HG03469 (cell line): ENCODE data around the gene EIF4E3.

ENCODE experiments used
- ATAC-seq: cut with Tn5 transposase; IDR thresholded peaks from one replicate; pipeline ENCODE4 v1.9.1; 2021; ENCODE audit warnings: mild to moderate bottlenecking, moderate library complexity, moderate number of reproducible peaks; ENCODE audit not compliant: unreplicated experiment

The EIF4E3 gene

DNA sequence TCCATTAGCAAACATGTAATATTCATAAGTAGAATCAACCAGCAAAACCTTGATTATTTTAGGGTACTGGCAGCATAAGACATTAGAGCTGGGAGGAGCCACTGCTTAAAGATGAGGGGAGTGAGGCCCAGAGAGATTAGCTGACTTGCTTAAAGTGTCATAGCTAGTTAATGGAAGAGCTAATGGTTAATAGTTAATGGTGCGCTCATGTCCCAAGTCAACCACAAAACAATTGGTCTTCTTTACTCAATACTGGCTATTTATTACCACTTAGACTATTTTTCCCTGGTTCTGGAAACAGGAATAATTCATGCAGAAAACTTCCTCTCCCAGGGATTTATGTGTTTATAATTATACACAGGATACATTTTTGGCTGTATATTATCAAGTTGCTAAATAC lies 33.1 kb downstream of the EIF4E3 start:
- ATAC-seq, result no peak

- no peak for ATAC-seq
Observed at GRCh38 chr3:71690341-71690841, 34.8 kb downstream of the EIF4E3 start.

DNA sequence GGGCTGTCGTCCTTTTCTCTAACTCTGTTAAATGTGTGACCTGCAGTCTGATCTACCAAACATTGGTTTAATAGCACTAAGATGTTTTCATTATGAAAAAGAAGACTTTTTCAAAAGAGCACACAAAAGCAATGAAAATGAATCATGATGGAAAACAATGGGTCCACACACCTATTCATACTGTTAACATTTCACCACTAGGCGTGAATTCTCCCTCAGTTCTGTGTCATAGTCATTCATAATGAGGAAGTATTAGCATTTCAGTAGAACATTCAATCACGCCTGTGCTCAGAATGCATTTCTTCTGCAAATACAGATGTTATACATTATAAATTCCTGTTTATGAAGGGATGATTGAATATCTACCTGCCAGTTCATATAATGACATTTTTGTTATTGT lies 35.9 kb downstream of the EIF4E3 start:
- ATAC-seq, result no peak

GRCh38 chr3:71688121-71688520 lies 37.1 kb downstream of the EIF4E3 start:
- ATAC-seq, result no peak

DNA sequence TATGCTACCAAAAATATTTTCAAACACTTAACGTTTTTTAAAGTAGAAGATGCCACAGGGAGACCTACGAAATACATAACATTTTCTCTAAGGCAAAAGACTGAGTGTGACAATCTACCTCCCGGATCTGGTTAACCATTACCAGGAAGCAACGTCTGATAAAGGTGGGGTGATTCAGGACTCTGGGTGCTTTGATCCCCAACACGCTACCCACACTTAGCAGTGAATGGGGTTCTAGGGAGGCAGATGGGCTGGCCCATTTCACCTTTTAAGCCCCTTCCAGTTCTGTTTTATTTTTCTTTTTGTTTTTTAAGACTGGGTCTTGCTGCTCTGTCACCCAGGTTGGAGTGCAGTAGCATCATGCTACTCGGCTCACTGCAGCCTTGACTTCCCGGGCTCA lies 39.5 kb downstream of the EIF4E3 start:
- ATAC-seq, result no peak

DNA sequence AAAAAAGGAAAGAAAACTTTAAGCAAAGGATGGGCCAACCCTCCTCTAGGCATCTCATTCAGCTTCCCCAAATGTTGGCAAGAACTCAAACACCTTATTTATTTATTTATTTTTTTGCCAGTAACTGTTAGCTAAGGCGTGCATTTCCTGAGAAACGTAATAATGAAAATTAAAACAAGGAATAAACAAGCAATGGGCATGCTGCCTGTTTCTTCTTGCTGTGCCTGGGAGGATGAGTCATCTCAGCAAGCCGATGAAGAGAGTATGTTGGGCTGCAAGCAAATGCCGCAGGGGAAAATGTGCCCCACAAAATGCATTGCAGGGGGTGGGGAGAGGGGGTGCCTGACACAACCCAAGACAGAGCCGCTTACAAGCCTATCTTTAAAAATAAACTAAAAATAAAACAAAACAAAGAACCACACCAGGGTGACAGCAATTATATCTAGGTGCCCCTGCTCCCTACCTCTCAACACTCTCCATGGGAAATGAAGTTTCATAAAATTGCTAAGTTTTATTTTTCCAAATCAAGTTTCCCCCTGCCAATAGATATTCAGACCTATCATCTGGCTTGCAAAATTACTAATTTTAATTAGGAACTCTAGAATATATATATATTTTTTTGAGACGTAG lies 40.3 kb downstream of the EIF4E3 start:
- ATAC-seq, result no peak

DNA sequence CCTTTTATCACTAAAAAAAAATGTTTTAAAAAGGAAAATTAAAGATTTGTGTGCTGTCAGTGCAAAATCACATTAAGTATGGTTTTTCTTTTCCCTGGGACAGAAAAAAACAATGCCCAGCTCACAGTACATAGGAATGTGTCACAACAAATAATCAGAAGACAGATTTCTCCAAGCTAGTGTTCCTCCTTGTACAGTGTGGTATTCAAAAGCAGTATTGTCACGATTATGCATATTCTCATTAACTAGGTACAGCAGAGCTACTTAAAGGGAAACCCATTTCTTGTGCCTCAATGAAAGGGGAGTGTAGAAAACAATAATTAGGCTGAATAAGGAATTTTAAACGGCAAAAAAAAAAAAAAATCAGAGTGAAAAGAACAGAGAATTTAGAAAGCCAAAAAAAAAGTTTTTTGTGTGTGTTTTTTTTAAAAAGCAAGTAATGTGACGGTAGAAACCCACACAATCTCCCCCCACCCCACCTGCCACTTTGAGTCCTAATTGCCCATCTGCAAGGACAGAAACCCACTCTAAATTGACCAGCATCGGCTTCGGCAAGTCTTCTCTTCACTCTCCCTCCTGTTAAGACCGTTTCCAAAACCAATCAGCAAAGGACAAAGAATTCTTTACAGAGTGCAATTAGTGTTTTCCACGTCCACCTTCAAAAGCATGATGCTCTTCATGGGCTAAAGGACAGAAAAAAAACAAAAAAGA lies 41.0 kb downstream of the EIF4E3 start:
- no peak for ATAC-seq

- no peak for ATAC-seq
Observed at GRCh38 chr3:71681224-71681668, 44.0 kb downstream of the EIF4E3 start.

DNA sequence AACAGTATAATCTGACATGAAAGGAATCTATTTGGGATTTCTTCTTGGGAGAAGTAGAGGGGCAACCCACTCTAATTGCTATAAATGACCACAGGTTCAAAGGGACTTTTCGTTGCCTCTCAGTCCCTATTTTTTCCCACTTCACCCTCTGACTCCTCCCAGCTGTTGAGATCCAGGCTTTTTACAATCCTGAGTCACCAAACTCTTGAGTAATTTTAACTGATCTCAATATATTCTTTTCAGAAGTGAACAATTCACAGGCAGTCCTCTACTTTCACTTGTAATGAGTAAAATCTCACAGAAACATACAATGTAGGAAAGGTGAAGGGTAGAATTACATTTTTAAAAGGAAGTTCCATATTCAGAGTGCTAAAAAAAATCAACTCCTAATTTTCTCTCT lies 44.6 kb downstream of the EIF4E3 start:
- no peak for ATAC-seq

GRCh38 chr3:71676931-71677330 lies 48.3 kb downstream of the EIF4E3 start:
- ATAC-seq, result no peak

DNA sequence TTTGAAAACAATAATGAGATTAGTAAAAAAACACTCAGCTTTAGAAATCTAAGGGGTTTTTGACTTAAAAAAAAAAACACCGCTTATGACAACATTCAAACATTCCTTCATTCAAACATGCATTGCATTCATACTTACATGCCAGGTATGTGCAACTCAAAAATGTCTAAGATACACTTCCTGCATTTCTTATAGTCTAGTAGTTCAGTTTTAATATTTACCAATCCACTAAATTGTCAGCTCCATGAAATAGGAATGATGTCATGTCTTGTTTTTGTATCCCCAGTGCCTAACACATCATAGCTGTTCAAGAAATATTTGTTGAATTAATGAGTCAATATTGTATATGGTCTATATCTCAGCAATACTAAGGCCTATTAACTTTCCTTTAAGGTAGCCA lies 51.7 kb downstream of the EIF4E3 start:
- ATAC-seq, result no peak

- ATAC-seq, result no peak
Observed at GRCh38 chr3:71672807-71673206, 52.4 kb downstream of the EIF4E3 start.

DNA sequence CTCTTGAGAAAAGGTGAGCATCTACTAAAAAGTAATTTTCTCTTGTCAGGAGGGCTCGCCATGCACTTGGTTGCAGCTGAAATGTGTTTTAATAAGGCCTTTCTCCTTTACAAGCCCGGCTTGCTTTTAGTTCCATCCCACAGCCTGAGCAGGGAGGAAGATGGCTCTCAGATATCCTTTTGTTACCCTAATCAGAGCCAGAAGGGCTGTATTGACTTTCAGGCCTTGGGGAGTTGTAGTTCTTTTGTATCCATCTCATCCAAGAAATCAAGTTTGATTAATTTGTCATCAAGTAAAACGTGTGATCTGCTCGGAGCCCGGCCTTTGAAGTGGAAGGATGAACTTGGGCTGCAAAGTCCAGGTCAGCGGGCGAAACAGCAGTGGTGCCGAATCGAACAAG lies 52.9 kb downstream of the EIF4E3 start:
- no peak for ATAC-seq

GRCh38 chr3:71671216-71671845 lies 53.9 kb downstream of the EIF4E3 start:
- no peak for ATAC-seq

GRCh38 chr3:71662568-71662967 lies 62.6 kb downstream of the EIF4E3 start:
- no peak for ATAC-seq

DNA sequence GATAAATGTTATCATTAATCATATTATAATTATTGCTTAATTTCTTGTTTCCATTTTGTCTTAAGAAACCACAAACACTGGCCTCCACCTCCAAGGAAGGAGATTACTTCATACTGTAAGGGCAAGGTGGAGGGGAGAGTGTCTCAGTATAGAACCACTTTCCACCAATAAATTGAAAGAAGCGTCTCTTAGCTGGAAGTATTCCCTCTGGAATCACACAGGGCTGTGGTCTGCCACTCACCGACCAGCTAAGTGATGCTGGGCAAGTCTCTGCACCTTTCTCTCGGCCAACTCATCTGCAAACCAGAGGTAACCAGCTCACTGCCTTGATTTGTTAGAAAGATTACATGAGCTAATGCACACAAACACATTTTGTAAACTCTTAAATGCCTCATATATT lies 63.1 kb downstream of the EIF4E3 start:
- no peak for ATAC-seq

DNA sequence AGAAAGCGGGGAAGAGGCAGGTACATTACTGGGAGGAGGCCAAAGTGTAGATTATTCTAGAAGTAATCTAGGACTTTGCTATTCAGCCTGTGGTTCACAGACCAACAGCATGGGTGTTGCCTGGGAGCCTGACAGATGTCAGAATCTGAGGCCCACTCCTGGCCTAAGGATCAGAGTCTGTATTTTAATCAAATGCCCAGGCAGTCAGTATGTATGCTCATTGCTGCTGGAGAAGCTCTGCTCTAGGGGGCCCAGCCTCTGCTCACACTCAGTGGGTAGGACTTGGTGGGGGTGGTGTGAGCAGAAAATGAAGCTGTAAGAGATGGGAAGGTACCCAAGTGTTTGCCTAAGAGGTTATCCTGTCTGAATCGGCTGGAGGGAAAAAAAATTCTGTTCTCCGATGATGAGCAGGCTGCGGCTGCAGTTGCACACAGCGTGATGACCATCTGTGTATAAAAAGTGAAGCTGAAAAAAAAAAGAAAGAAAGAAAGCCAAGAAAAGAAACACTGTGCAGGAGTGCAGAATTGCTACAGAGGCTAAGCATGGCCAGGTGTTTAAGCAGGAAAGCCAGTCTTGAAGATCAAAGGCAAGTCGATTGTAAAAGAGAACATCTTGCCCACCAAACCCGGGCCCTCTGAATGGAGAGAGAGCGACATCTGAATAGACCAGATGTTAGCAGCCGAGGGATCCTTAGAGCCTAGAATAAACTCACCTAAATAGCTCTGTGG lies 65.2 kb downstream of the EIF4E3 start:
- ATAC-seq, result no peak

GRCh38 chr3:71657831-71658530 lies 67.2 kb downstream of the EIF4E3 start:
- no peak for ATAC-seq

- ATAC-seq, result no peak
Observed at GRCh38 chr3:71655061-71655460, 70.1 kb downstream of the EIF4E3 start.

GRCh38 chr3:71653414-71653807 lies 71.8 kb downstream of the EIF4E3 start:
- no peak for ATAC-seq
